Pulmonary artery endothelial cell (primary cell): ENCODE data around the gene MAPK4. TPM values are rescaled to one million over a fixed set of nuclear protein-coding genes. Genes with fewer than 3 reads are reported as not detected.
"Not testable (repeated sequence)": the region's sequence is repeated elsewhere in the genome, so short reads cannot be mapped to it uniquely, and the experiment has no call there.

ENCODE experiments used
- DNase-seq: peaks from one replicate; pipeline ENCODE4 v3.0.0-alpha.2; 2011; ENCODE audit warnings: low read depth, low spot score
- total RNA-seq: library from RNA; depleted of rRNA; stranded (reverse); fragments of >200 nt; gene quantifications from 2 replicates; pipeline ENCODE4 v1.2.3, GENCODE V29; 2014

MAPK4 gene
- total RNA-seq, result not detected in 2 replicates

DNA sequence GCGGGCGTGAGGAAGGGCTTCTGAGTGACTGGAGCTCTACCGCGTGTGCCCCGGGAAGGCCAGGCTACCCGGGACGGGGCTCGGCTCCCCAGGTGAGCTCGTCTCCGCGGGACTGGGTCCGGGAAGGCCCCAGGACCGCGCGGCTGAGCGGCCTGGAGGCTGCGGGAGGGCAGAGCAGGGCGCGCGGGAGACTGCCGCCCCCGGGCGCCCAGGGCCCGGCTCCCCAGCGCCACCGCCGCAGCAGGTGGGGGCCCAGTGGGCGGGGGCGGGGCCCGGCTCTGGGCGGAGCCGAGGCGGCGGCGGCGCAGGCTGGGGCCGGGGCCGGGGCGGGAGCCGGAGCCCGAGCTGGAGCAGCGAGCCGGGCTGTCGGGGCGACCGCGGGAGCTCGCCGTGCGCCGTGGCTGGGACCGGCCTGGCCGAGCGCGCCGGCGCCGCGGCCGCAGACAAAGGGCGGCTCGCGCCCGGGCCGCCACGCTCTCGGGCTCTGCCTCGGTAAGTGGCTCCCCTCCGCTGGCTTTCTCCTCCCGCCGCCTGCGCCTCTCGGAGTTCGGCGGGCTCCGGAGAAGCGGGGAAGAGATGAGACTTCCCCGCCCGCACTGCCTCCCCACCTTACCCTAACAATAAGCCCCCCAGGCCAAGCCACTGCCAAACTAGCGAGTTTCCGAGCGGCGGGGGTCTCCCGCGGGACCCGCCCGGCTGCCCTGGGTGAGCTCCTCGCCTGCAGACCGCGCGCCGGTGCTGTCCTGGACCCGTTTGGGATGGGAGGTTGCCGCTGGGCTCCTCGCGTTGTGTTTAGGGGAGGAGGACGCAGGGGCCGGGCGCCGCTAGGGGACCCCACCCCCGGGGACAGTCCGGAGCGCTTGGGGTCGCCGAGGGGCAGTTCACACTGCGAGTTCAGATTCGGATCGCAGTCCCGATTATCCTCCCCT lies at the start of gene MAPK4:
Gene MAPK4 (plus strand): TSS at position 336 of the 929 bp plus-strand sequence. CDS start 103,872 bp downstream, outside the sequence.
- no peak for DNase-seq

- DNase-seq, result not testable (repeated sequence)
Observed at GRCh38 chr18:50517277-50517676, 42.6 kb upstream of the MAPK4 start.

DNA sequence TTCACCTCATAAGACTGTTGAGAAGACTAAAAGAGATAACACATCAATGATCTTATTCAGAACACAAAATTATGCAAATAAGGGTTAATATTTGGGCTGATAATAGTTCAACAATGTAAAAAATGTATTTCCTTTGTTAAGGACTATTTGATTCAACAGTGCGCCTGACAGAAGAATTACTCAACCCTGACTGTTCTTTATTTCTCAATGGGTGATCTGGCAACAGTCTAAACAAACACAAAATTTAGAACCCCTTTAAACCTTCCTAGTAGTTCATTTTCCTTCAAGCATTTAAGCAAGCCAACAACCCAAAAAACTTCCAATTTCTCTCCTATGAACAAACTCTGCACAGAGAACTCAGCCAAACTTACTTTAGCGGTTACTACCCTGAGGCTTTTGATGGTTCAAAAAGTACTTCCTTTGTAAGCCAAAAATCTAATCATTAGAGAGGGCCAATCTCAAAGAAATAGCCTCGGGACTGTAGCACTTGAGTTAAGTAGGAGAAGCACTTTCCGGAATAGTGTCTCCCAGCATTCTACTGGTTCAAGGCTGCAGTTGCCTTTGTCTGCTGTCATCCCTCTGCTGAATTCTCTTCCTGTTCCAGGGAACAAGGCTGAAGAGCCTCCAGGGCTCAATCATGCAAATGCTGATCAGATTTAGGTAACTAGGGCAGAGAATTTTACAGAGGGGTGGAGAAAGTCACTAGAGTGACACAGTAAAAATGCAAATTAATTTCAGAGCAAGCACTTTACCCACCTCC lies 40.9 kb upstream of the MAPK4 start:
- no peak for DNase-seq

- DNase-seq, result no peak
Observed at GRCh38 chr18:50523165-50523564, 36.7 kb upstream of the MAPK4 start.

DNA sequence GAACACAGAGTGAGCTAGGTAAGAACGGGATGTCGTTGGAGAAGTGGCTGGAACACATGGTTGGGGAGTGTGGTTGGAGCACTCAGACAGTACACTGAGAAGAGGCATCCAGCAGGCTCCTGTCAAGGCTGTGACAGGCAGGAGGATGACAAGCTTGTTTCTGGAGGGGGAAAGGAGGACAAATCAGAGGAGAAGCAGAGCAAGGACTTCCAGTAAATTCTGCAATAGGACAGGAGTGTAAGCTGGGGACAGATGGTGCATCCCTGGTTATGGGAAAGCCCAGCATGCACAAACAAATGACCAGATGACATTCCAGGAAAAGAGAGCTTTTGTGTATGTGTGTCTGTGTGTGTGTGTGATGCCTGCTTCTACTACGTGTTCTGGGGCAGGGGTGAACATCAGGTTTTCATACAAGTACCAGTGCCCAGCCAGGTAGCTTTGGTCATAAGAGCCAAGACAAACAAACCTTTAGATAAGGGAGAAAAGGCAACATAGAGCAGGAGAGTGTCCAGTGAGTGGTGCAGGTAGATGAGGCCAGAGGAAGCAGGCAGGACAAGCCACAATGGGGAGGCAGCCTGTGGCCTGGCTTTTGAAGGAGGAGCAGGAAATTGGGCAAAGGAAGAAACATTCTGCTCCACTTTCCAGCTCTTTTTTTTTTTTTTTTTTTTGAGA lies 32.1 kb upstream of the MAPK4 start:
- no peak for DNase-seq

DNA sequence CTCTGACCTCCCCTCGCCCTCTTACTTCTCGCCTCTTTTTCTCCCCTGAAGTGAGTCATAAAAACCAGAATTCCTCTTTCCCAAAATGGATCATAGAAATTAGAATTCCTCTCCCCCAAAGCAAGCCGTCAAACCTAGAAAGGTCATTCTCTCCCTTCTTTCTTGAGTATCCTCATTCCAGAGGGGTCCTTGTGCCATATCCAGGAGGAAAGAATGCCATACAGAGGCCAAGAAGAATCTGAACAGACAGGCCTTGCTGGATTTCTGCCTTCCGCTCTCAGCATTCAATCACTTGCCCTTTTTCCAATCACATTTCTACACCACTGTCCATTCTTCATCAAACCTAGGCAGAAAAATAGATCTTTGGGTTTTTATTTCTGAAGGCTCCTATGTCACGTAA lies 31.1 kb upstream of the MAPK4 start:
- no peak for DNase-seq

DNA sequence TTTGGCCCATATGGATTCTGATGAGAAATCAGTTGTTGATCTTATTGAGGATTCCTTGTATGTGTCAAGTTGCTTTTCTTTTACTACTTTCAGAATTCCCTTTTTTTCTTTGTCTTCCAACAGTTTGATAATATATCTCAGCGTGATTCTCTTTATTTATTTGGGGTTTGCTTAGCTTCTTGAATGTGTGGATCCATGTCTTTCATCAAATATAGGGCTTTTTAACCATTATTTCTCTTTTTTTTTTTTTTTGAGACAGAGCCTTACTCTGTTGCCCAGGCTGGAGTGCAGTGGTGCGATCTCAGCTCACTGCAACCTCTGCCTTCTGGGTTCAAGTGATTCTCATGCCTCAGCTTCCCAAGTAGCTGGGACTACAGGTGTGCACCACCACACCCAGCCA lies 26.1 kb upstream of the MAPK4 start:
- not testable (repeated sequence) for DNase-seq

DNA sequence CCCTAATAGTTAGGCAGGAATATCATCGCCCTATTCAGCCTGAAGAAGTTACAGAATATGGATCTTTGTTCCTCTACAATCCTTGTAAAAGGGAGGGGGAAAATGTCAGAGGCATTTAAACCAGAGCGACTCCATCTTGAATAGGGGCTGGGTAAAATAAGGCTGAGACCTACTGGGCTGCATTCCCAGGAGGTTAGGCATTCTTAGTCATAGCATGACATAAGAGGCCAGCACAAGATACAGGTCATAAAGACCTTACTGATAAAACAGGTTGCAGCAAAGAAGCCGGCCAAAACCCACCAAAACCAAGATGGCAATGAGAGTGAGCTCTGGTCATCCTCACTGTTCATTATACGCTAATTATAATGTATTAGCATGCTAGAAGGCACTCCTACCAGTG lies 15.4 kb upstream of the MAPK4 start:
- not testable (repeated sequence) for DNase-seq

- DNase-seq, result no peak
Observed at GRCh38 chr18:50545936-50546335, 14.0 kb upstream of the MAPK4 start.

- no peak for DNase-seq
Observed at GRCh38 chr18:50548160-50548559, 11.7 kb upstream of the MAPK4 start.

DNA sequence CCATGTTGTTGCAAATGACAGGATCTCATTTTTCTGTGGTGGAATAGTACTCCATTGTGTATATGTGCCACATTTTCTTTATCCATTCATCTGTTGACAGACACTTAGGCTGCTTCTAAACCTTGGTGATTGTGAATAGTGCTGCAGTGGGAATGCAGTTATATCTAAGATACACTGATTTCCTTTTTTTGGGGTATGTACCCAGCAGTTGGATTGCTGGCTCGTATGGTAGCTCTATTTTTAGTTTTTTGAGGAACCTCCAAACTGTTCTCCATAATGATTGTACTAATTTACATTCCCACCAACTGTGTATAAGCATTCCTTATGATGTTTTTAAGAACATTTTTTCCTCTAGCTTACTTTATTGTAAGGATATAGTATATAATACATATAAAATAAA lies 8.2 kb upstream of the MAPK4 start:
- DNase-seq, result not testable (repeated sequence)

- DNase-seq, result no peak
Observed at GRCh38 chr18:50558157-50558556, 1.7 kb upstream of the MAPK4 start.

DNA sequence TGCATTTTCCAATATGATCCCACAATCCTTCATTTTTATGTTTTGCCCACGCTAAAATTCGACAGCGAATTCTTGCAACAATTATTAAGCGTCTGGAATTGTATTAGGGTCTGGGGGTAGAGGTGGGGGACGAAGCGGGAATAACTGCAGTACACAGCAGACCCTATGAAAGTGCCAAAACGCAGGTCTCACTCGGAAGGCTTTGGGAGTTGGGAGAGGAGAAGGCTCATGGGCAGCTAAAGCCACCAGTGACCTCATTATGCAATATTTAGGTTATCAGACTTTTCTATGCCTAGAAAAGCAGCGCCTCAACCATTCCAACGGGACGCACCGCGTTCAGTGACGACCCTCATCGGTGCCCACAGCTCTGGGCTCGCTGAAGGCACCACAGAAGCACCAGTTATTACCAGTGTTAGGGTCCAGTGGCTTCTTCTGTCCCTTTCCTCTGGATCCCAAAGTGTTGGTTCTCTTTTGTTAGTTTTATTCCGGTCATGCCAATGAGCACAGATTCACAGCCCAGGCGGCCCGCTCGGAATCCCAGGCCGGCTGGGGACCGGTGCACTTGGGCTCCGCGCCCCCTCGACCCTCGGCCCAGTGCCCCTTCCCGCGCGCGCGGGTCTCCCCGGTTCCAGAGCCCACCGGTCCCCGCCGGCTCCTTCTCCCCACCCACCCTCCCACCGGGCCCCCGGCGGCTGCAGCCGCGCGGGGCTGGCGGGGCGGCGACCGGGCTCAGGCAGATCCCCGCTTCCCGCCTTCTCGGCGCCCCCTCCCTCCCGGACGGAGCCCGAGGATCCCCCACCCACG lies 737 bp upstream of the MAPK4 start:
- DNase-seq, result no peak

DNA sequence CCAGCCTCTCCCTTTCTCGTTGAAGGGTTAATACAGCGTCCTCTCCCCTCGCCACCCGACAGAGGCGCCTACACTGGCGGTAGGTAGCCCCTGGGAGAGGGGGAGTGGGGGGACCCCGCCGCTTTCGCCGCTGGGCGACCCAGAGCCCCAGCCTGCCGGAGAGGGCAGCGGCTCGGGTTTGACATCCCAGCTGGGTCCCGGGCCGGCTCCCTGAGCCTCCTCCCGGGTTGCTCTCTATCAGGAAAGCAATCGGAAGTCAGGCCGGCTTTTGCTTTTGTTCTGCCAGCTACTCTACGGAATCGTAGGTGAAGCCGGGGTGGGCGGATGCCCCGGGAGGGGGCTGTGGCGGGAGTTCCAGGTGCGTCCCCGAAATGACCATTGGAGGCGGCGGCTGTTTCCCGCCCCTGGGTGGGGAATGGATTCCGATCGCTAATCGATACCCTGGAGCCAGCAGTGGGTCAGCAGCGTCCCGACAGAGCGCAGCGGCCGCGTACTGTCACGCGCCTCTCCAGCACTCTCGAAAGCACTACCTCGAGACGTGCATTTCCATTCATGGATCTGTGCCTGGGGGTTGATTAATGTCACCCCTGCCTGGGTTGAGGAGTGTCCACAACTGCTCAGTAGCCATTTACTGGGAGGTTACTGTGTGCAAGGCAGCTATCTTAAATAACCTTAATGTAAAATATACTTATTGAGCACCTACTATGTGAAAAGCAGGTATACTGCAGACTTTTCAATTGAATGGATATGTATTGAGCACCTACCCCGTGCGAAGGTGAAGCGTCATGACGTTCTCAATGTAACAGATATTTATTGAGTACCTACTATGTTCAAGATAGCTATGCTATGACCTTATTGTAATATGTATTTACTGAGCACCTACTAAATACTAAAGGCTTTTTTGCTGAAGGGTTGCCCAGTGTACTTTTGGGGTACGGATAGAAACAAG lies 1.1 kb downstream of the MAPK4 start:
- DNase-seq, result no peak

- DNase-seq, result not testable (repeated sequence)
Observed at GRCh38 chr18:50562258-50562657, 2.4 kb downstream of the MAPK4 start.

DNA sequence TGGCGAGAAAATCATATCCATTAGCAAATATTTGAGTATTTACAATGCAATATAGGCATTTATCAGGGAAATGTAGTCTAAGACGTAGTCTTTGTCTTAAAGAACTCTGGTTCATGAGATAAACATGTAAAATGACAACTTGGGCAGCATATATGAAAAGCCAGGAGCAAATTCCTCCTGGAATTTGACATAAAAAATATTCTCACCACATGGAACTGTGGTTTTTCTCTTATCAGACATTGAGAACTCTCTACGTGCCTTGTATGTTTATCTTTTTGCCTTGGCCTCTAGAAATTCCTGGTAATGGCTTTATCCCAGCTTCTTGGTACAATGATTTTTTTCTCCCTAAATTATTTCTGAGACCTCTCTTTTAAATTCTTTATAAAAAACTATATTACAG lies 2.8 kb downstream of the MAPK4 start:
- no peak for DNase-seq

DNA sequence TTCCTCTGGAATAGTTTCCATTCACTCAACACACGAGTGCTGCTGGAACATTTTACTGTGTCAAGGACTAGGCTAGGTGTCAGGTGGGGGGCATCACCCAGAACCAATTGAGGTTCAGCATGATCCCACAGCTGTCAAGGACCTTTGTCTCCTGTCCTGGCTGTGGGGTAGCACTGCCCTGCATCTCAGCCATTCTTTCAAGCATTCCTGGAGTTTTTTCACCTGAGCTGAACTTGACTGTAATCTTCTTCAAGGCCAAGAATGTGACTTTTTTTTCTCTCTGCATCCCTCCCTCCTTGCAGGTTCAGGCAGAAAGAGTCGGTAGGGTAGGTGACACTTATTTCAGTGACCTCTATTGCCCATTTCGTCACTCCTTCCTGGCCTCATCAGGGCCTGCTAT lies 3.5 kb downstream of the MAPK4 start:
- no peak for DNase-seq

GRCh38 chr18:50569930-50570329 lies 10.0 kb downstream of the MAPK4 start:
- DNase-seq, result no peak

DNA sequence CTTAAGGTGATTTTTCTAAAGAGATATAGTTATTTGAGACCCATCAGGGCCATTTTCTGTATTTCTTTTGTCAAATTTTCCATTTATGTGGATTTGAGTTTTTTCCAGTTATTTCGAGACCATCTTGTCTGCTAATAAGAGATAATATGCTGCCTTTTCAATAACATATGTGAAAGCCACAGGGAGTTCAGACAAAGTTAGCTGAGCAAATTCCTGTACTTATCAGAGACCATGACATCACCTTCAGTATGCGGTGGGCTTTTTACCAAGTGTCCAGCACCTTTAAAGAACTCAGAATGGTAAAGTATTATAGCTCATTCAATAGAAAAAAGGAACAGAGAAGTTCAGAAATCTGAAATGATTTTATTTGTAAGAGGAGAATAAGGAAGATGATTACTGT lies 11.7 kb downstream of the MAPK4 start:
- no peak for DNase-seq

GRCh38 chr18:50573196-50573595 lies 13.3 kb downstream of the MAPK4 start:
- DNase-seq, result not testable (repeated sequence)
